ENCODE results near the gene RASA3.

The RASA3 gene

GRCh38 chr13:114038900-114039299 is 93.5 kb downstream of the RASA3 start:
- DNase-seq (ENCODE audit: low read depth in 1 of 2, low spot score in 1 of 2), result no peak

GRCh38 chr13:114038211-114038613 is 94.2 kb downstream of the RASA3 start:
- DNase-seq (ENCODE audit: low read depth in 1 of 2, low spot score in 1 of 2), result no peak

GRCh38 chr13:114037674-114038073 is 94.7 kb downstream of the RASA3 start:
- no peak for DNase-seq (ENCODE audit: low read depth in 1 of 2, low spot score in 1 of 2)

GRCh38 chr13:114035583-114036531 is 96.6 kb downstream of the RASA3 start:
- DNase-seq (ENCODE audit: low read depth in 1 of 2, low spot score in 1 of 2), result no peak

GRCh38 chr13:114035186-114035582 is 97.2 kb downstream of the RASA3 start:
- no peak for DNase-seq (ENCODE audit: low read depth in 1 of 2, low spot score in 1 of 2)

- DNase-seq (ENCODE audit: low read depth in 1 of 2, low spot score in 1 of 2), result no peak
Measured at GRCh38 chr13:114034481-114034891, 97.9 kb downstream of the RASA3 start.

GRCh38 chr13:114033541-114034315 is 98.7 kb downstream of the RASA3 start:
- no peak for DNase-seq (ENCODE audit: low read depth in 1 of 2, low spot score in 1 of 2)

GRCh38 chr13:114032126-114032799 is 100.2 kb downstream of the RASA3 start:
- no peak for DNase-seq (ENCODE audit: low read depth in 1 of 2, low spot score in 1 of 2)

- no peak for DNase-seq (ENCODE audit: low read depth in 1 of 2, low spot score in 1 of 2)
Measured at GRCh38 chr13:114031631-114032030, 100.8 kb downstream of the RASA3 start.

GRCh38 chr13:114030666-114031610 is 101.5 kb downstream of the RASA3 start:
- no peak for DNase-seq (ENCODE audit: low read depth in 1 of 2, low spot score in 1 of 2)

GRCh38 chr13:114029866-114030625 is 102.4 kb downstream of the RASA3 start:
- no peak for DNase-seq (ENCODE audit: low read depth in 1 of 2, low spot score in 1 of 2)

- no peak for DNase-seq (ENCODE audit: low read depth in 1 of 2, low spot score in 1 of 2)
Measured at GRCh38 chr13:114027826-114028225, 104.6 kb downstream of the RASA3 start.

GRCh38 chr13:114027046-114027715 is 105.2 kb downstream of the RASA3 start:
- no peak for DNase-seq (ENCODE audit: low read depth in 1 of 2, low spot score in 1 of 2)

- DNase-seq (ENCODE audit: low read depth in 1 of 2, low spot score in 1 of 2), result no peak
Measured at GRCh38 chr13:114026481-114026880, 105.9 kb downstream of the RASA3 start.

GRCh38 chr13:114025714-114026431 is 106.5 kb downstream of the RASA3 start:
- DNase-seq (ENCODE audit: low read depth in 1 of 2, low spot score in 1 of 2), result no peak

- DNase-seq (ENCODE audit: low read depth in 1 of 2, low spot score in 1 of 2), result no peak
Measured at GRCh38 chr13:114025405-114025713, 107.1 kb downstream of the RASA3 start.

- no peak for DNase-seq (ENCODE audit: low read depth in 1 of 2, low spot score in 1 of 2)
Measured at GRCh38 chr13:114024603-114025404, 107.6 kb downstream of the RASA3 start.
